Activated naive CD8-positive, alpha-beta T cell treated with anti-CD3 and anti-CD28 coated beads, Interleukin-2, amount 50 U/mL, for 16 hours (primary cell): Measurements from ENCODE around the gene AGTRAP.
A peak's percentile ranks its signal among the peaks of the same experiment; 100 is the strongest.

Source experiments
- DNase-seq: peaks from one replicate; pipeline ENCODE4 v3.0.0-alpha.2; 2020; ENCODE audit warnings: low read depth, low spot score

AGTRAP gene

DNA sequence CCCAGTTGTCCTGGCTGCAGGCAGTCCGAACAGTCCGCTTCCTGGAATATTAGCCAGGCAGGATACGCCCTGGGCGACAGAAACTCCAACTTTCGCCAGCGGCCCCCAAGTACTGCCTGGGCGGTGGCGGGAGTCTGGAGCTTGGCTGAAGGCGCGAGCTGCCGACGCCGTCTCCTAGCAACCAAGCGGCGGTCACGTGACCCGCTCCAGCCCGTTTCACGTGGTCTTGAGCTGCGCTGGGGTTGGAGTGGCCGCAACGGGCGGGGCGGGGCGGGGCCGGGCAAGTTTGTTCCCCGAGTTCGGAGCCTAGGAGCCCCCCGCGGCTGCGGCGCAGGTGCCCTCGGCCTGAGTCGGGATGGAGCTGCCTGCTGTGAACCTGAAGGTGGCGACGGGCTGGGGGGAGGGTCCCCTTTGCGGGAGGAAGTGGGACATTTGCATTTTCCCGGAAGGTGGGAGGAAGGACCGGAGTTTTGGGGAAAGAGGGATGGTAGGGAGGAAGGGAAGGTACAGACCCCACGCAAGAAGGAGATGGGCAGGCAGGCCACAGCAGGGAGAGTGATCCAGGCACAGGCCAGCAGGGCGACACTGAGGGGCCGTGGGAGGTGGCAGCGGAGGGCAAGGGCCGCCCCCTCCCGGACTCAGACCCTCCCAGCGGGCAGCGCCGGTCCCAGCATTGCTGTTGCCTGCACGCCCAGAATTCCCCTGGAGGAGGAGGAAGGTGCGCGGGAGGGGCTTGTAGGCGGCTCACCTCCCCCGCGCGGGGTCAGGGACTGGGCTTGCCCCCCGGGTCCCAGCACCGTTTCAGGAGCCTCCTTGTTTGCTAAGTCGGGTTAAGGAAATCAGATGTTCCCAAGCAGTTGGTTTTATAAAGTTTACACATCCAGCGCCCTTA lies at the start of gene AGTRAP:
TSS of gene AGTRAP (plus strand) at position 283 of the 892 bp plus-strand sequence. CDS start at position 356, 73 bp downstream.
- peak; percentile 67 for DNase-seq

DNA sequence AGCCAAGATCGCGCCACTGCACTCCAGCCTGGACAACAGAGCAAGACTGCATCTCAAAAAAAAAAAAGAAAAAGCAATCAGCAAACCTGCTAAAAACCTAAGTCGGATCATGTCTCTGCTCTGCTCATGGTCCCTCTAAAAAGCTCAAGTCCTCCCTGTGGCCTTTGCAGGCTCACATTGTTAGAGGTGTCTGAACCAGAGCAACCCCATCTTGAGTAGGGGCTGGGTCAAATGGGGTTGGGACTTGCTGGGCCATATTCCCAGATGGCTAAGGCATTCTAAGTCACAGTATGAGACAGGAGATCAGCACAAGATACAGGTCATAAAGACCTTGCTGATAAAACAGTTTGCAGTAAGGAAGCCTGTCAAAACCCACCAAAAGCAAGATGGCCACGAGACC lies 47.4 kb upstream of the AGTRAP start:
- DNase-seq, result no peak

DNA sequence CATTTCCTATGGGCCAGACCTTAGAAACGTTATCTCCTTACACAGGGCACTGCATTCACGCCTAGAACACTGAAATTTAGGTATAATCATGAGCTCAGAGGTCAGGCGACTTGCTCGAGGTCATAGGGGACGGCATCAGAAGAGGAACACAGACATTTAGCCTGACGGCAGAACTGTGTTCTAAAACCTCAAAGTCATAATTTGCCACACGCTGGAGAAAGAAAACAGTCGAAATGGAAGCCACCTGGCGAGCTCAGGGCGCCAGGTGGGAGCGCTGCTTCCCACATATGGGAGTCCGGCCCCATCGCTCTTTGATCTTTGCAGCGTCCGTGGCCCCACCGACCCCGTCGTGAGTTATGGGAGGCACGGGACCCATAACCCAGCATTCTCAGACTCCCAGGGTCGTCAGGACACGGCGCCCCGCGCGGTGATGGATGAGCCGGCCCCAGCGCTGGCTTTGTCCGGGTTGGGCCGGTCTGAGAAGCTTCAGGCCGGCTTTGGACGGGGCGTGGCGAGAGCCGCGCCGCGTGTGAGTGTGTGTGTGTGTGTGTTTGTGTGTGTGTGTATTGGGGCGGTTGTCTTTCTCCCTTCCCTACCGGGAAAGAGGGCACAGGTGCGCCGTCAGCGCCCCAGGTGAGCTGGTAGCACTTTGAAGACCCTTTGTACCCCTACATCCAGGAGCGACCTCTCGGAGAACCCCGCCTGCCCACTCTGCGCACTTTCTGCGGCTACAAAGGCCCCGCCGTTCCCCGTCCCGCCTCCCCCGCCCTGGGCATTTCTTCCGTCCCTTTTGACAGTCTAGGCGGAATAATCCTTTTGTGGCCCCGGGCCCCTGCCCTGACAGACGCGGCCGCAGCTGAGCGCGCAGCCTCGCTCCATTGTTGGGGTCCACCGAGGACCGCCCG lies 45.3 kb upstream of the AGTRAP start:
- DNase-seq, result no peak

GRCh38 chr1:11691302-11691914 lies 44.5 kb upstream of the AGTRAP start, which contains the start of gene DRAXIN:
Gene DRAXIN, plus strand, starts transcription at chr1:11691710. Its CDS starts 14,549 bp downstream, at chr1:11706259.
- no peak for DNase-seq

- DNase-seq, result no peak
Observed at GRCh38 chr1:11691928-11692711, 43.8 kb upstream of the AGTRAP start.

DNA sequence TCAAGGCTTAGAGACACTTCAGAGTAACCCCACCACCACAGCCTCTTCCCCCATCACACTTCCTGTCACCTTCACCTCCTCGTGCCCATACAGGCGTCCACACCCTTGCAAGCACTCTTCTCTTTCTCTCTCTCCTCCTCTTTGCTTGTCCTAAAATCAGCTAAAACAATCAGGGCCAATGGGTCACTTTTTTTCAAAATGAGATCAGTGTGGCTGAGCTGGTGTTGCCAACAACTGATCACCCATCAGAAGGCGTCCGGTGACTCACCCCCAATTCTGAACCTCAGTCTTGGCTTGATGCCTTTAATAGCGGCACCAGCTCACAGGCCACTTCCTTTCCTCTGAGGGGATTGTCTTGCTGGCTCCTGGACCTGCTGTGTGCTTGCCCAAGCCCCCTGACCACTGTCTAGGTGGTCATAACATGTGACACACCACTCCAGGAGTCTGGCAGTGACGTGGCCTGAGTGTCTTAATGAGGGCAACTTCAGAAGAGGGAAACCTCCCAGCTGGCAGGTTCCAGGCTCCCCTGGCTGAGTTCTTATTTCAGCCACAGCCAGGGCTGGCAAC lies 42.8 kb upstream of the AGTRAP start:
- DNase-seq, result no peak

DNA sequence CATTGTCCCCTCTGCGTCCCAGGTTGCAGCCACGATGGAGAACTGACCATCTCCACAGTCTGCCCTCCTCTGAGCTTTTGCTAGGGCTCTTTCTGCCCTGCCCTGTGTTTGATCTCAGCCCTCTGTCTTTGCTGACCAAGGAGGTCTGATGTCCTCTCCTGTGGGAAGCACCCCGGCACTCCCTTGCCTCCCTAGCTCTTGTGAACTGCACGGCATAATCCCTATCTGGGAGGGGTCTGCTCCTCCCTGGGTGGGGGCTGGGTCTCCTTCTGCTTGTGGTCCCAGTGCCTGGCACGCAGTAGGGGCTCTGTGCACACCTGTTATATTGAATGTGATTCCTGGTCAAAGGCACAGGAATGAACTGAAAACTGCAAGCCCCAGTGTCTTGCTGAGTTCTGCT lies 42.0 kb upstream of the AGTRAP start:
- DNase-seq, result no peak

DNA sequence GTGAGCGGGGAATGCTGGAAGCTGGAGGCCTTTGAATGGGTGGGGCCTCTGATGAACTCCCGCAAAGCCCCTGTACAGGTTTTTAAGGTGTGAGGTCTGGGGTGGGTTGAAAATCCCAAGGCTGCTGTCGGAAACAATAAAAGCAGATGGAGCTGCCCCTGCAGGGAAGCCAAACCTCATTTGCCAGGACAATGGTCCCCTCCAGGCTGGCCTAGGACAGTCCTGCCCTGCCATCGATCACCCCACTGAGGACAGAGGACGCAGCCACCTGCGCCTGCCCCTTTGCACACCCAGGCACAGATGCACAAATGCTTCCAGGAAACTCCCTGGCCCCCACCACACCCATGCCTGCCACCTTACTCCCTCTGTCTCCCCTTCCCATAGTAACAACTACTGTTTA lies 40.1 kb upstream of the AGTRAP start:
- DNase-seq, result no peak

DNA sequence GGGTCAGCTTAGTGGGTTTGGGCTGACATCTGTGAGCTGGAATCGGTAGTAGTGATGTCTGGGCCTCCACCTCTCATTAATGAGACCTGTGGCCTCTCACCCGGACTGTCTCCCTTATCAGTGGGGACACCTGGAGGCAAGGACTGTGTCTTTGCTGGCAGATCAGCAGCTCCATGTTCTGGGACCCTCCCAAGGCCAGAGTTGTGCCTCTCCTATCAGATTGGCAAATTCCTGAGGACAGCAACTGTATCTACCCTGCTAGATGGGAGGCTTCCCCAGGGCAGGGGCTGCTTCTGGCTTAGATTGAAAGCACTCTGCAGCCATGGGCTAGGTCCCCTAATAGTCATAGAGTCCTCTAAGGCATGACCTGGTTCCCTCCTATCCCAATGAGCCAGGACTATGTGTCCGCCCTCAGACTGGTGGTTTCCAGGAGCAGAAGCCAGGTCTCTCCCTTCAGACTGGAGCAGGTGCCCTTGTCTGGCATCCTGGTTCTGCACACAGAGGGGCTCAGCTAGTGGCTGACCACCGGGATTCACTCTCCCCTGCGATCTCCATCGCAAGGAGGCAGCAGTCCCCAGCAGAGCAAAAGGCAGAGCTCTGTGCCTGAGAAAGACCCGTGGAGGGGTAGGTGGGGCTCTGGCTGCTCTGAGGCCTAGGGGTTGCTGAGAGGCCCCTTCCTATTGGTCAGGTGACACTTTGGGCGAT lies 38.6 kb upstream of the AGTRAP start:
- no peak for DNase-seq

DNA sequence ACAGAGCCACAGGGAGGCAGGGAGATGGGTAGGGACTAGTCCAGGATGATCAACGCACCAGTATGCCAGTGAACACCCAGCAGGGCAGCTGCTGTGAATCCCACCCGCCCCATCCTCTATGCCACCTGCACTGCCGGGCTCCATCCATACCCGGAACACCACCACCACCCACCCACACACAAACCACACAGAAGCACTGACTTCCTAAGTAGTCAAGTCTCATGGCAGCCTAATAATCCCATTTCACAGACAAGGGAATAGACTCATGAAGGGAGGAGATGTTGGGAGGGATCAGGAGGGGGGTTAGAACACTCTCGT lies 38.1 kb upstream of the AGTRAP start:
- DNase-seq, result no peak

- no peak for DNase-seq
Observed at GRCh38 chr1:11700601-11701467, 35.1 kb upstream of the AGTRAP start.

DNA sequence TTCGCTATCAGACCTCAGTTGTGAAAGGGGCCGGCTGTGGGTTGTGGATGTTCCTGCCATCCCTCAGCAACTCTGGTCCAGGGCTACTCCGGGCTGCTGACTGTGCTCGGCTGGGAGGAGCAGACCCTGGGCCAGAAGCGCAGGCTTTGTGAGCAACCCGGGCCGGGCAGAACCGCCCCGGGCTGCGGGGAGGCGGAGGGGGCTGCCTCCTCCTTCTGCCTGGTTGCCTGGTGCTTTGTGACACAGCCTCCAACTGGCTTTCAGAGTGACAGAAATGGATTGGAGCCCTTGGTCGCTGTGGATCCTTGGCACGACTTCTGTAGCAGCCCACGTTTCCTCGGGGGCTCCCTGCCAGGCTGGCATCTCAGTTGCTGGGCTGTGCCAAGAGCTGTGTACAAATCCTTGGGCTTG lies 34.4 kb upstream of the AGTRAP start:
- no peak for DNase-seq

- DNase-seq, result no peak
Observed at GRCh38 chr1:11701981-11702803, 33.7 kb upstream of the AGTRAP start.

GRCh38 chr1:11703357-11704193 lies 32.4 kb upstream of the AGTRAP start:
- no peak for DNase-seq

DNA sequence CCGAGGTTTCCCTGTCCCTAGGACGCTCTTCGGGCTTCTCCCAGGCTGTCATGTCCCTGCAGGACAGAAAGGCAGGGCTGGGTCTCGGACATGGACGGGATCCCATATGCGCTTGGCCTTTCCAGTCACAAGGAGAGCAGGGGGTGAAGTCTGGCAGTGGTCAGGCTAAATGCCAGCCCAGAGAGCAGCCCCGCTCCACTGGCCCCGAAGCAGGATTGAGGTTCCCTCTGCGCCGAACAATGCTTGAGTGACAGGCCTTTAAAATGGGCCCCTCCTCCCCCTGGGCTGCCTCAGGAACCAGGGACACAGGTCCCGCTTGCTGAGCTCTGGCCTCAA lies 31.8 kb upstream of the AGTRAP start:
- no peak for DNase-seq

GRCh38 chr1:11704691-11705475 lies 31.1 kb upstream of the AGTRAP start:
- DNase-seq, result no peak

DNA sequence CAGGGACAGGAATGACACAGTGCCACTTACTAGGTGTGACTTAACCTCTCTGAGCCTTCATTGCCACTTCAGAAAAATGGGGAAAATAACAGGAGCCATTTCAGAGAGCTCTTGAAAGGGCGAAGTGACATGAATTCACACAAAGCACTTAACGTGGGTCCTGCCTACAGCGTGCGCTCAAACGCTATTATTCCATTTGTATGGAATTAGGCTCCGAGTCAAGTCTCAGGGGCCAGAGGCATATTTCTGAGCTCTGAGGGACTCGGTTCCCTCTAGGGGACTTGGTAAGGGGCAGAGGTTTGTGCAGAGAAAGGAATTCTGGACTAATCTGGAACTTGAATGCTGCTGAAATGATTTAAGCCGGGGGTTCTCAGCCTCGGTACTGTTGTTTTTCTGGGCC lies 30.3 kb upstream of the AGTRAP start:
- DNase-seq, result no peak
